A549 (cell line): ENCODE results near the gene CHST15.

Source experiments
- BHLHE40 ChIP-seq: IDR thresholded peaks from 2 replicates; pipeline ENCODE4 v1.6.1; 2012; ENCODE audit warnings: low read depth, low read length, inconsistent platforms
- HDAC2 ChIP-seq: fragments of 200-600 bp; sonication (generic); IDR thresholded peaks from 2 replicates; pipeline ENCODE4 v1.6.1; 2016
- KDM1A ChIP-seq: fragments of 200-600 bp; sonication (generic); IDR thresholded peaks from 2 replicates; pipeline ENCODE4 v1.6.1; 2016; ENCODE audit warnings: low read depth, mild to moderate bottlenecking
- NFE2L2 ChIP-seq: fragments of 150-350 bp; conservative IDR thresholded peaks from 2 replicates; pipeline ENCODE4 v1.6.1; 2014; ENCODE audit warnings: low read length
- NPAS2 ChIP-seq: fragments of 250-450 bp; sonication (Bioruptor Pico); IDR thresholded peaks from 2 replicates; pipeline ENCODE4 v1.8.0; 2022; ENCODE audit warnings: mild to moderate bottlenecking, moderate library complexity, borderline replicate concordance
- POLR2A ChIP-seq: IDR thresholded peaks from 2 replicates; pipeline ENCODE4 v1.6.1; 2012; ENCODE audit warnings: mild to moderate bottlenecking, low read length
- RAD21 ChIP-seq, 2 experiments: fragments of >200 bp in 1 of 2; sonication (Bioruptor Twin) in 1 of 2; formaldehyde crosslinking in 1 of 2; IDR thresholded peaks in 1 of 2; conservative IDR thresholded peaks in 1 of 2; 2 replicates in 1 of 2; 3 replicates in 1 of 2; pipeline ENCODE4 v1.6.1; 2012 to 2018; ENCODE audit warnings: inconsistent platforms in 1 of 2
- RCOR1 ChIP-seq: fragments of 150-350 bp; IDR thresholded peaks from 2 replicates; pipeline ENCODE4 v1.6.1; 2014; ENCODE audit warnings: antibody characterized with exemption, low read length, low read depth
- REST ChIP-seq: fragments of 200-600 bp; sonication (generic); IDR thresholded peaks from 2 replicates; pipeline ENCODE4 v1.6.1; 2016; ENCODE audit warnings: antibody characterized with exemption, mild to moderate bottlenecking, moderate library complexity
- ZFP36 ChIP-seq: fragments of 450-650 bp; IDR thresholded peaks from 2 replicates; pipeline ENCODE4 v1.6.1; 2014; ENCODE audit warnings: borderline replicate concordance; ENCODE audit not compliant: partially characterized antibody
- TF ChIP-seq, protein P1 (sequence below): fragments of >200 bp; sonication (Bioruptor Twin); formaldehyde crosslinking; IDR thresholded peaks from 3 replicates; pipeline ENCODE4 v1.5.1; 2016
- TF ChIP-seq, protein P2 (sequence below): fragments of >200 bp; sonication (Bioruptor Twin); formaldehyde crosslinking; IDR thresholded peaks from 3 replicates; pipeline ENCODE4 v1.6.1; 2016
- TF ChIP-seq, protein P3 (sequence below): fragments of 250-450 bp; sonication (Bioruptor Pico); IDR thresholded peaks from 2 replicates; pipeline ENCODE4 v1.5.0; 2021; ENCODE audit warnings: mild to moderate bottlenecking, moderate library complexity, borderline replicate concordance

DNA sequence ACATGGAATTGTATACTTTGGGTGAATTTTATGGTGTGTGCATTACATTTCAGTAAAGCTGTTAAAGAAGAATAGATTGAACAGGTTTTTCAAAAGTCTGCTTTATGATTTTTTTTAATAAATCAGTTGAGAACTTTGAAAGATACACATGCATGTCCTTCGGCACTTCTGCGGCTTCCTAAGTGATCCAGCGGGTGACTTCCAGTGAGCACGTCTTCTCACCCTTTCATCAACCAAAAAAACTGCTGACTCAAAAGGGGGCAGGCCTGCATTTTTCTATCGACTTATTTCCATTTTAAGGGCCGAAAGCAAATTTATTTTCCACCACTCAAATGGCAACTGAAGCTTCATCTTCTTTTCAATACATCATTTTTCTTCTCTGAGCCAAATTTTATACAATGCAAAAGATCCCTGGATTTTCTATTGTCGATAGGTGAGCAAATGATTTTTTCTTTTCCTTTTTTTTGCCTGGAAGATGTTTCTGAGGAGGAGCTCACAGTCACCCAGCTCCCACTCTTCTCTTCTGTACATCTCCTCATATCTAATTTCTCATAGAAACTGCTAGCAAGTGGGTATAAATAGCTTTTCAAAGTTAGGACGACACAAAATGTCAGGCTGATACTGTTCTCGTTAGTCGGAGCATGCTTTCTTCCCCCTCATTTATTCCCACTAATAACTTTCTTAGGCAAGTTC lies 10.2 kb downstream of the CHST15 start:
- TF ChIP-seq POLR2A (no peak), REST (no peak), KDM1A (no peak), NFE2L2 (no peak), RCOR1 (no peak), NPAS2 (CRISPR knock-in tag) (no peak), HDAC2 (no peak), RAD21 (conservative IDR thresholded peaks at IDR 0.05 in 1 of 2, IDR thresholded peaks at IDR 0.05 in 1 of 2) (no peak), BHLHE40 (no peak), ZFP36 (no peak)
- TF ChIP-seq, protein P1, sequence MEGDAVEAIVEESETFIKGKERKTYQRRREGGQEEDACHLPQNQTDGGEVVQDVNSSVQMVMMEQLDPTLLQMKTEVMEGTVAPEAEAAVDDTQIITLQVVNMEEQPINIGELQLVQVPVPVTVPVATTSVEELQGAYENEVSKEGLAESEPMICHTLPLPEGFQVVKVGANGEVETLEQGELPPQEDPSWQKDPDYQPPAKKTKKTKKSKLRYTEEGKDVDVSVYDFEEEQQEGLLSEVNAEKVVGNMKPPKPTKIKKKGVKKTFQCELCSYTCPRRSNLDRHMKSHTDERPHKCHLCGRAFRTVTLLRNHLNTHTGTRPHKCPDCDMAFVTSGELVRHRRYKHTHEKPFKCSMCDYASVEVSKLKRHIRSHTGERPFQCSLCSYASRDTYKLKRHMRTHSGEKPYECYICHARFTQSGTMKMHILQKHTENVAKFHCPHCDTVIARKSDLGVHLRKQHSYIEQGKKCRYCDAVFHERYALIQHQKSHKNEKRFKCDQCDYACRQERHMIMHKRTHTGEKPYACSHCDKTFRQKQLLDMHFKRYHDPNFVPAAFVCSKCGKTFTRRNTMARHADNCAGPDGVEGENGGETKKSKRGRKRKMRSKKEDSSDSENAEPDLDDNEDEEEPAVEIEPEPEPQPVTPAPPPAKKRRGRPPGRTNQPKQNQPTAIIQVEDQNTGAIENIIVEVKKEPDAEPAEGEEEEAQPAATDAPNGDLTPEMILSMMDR: no peak
- TF ChIP-seq, protein P2, sequence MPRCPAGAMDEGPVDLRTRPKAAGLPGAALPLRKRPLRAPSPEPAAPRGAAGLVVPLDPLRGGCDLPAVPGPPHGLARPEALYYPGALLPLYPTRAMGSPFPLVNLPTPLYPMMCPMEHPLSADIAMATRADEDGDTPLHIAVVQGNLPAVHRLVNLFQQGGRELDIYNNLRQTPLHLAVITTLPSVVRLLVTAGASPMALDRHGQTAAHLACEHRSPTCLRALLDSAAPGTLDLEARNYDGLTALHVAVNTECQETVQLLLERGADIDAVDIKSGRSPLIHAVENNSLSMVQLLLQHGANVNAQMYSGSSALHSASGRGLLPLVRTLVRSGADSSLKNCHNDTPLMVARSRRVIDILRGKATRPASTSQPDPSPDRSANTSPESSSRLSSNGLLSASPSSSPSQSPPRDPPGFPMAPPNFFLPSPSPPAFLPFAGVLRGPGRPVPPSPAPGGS: no peak
- TF ChIP-seq, protein P3, sequence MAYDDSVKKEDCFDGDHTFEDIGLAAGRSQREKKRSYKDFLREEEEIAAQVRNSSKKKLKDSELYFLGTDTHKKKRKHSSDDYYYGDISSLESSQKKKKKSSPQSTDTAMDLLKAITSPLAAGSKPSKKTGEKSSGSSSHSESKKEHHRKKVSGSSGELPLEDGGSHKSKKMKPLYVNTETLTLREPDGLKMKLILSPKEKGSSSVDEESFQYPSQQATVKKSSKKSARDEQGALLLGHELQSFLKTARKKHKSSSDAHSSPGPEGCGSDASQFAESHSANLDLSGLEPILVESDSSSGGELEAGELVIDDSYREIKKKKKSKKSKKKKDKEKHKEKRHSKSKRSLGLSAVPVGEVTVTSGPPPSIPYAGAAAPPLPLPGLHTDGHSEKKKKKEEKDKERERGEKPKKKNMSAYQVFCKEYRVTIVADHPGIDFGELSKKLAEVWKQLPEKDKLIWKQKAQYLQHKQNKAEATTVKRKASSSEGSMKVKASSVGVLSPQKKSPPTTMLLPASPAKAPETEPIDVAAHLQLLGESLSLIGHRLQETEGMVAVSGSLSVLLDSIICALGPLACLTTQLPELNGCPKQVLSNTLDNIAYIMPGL: no peak
